CD4-positive, alpha-beta T cell (primary cell): ENCODE data around the gene PCSK2. TPM values are rescaled to one million over a fixed set of nuclear protein-coding genes. Genes with fewer than 3 reads are reported as not detected.

Source experiments
- ATAC-seq: fragments of 200-7000 bp; cut with Tn5 transposase; one replicate; pipeline ENCODE4 v1.10.0; 2022; ENCODE audit warnings: mild to moderate bottlenecking; ENCODE audit not compliant: poor library complexity
- CTCF ChIA-PET: fragments of 350-600 bp; sonication (Branson Sonifier 250); formaldehyde crosslinking; loops from one replicate; lab custom pipeline; 2021; ENCODE audit warnings: antibody characterized with exemption, inconsistent platforms; lab: Charles Lee
- POLR2A ChIA-PET: fragments of 350-600 bp; sonication (Branson Sonifier 250); formaldehyde crosslinking; loops from one replicate; lab custom pipeline; 2021; ENCODE audit warnings: antibody characterized with exemption, inconsistent platforms; lab: Charles Lee
- DNase-seq, 14 experiments: peaks; one replicate each; pipeline ENCODE4 v3.0.0-alpha.2; 2013 to 2020; ENCODE audit warnings: mixed read lengths in 2 of 14
- H3K27ac ChIP-seq, 2 donors: one replicate each; pipeline versions ENCODE4 v1.5.1 to v1.7.0; 2013; ENCODE audit warnings: low read length in 2 of 2, low read depth in 1 of 2, mild to moderate bottlenecking in 1 of 2
- H3K27me3 ChIP-seq, 2 experiments: 1 replicate in 1 of 2; 2 replicates in 1 of 2; pipeline versions ENCODE4 v1.6.1 to v1.7.0; 2013; ENCODE audit warnings: low read length in 2 of 2, control low read depth in 1 of 2, mild to moderate bottlenecking in 1 of 2, moderate library complexity in 1 of 2; ENCODE audit not compliant: insufficient read depth in 2 of 2, control insufficient read depth in 1 of 2
- H3K36me3 ChIP-seq: one replicate; pipeline ENCODE4 v1.6.1; 2013; ENCODE audit warnings: low read length, control low read depth; ENCODE audit not compliant: insufficient read depth
- H3K4me1 ChIP-seq: one replicate; pipeline ENCODE4 v1.6.1; 2013; ENCODE audit warnings: low read length, control low read depth; ENCODE audit not compliant: insufficient read depth
- H3K4me3 ChIP-seq: one replicate; pipeline ENCODE4 v1.5.1; 2013; ENCODE audit warnings: mild to moderate bottlenecking, low read length, moderate library complexity
- H3K9me3 ChIP-seq, 2 experiments: 1 replicate in 1 of 2; 2 replicates in 1 of 2; pipeline versions ENCODE4 v1.6.1 to v1.7.0; 2013; ENCODE audit warnings: low read length in 2 of 2, mild to moderate bottlenecking in 2 of 2, control low read depth in 1 of 2, moderate library complexity in 1 of 2; ENCODE audit not compliant: control insufficient read depth in 1 of 2, insufficient read depth in 1 of 2
- H3K27ac Mint-ChIP-seq: one replicate; pipeline ENCODE4 v1.8.0; 2020; ENCODE audit warnings: mixed read lengths
- H3K27me3 Mint-ChIP-seq: one replicate; pipeline ENCODE4 v1.8.0; 2021; ENCODE audit warnings: mixed read lengths
- H3K36me3 Mint-ChIP-seq: one replicate; pipeline ENCODE4 v1.8.0; 2021; ENCODE audit warnings: low read depth, mixed read lengths
- H3K4me1 Mint-ChIP-seq: one replicate; pipeline ENCODE4 v1.8.0; 2021; ENCODE audit warnings: low read depth, mixed read lengths
- H3K4me3 Mint-ChIP-seq: one replicate; pipeline ENCODE4 v1.8.0; 2020; ENCODE audit warnings: mild to moderate bottlenecking, mixed read lengths
- H3K9me3 Mint-ChIP-seq: one replicate; pipeline ENCODE4 v1.8.0; 2020; ENCODE audit warnings: mixed read lengths
- intact Hi-C, 2 experiments: fragments of 100-400 bp; cut with DNase I in 1 of 2; cut with micrococcal nuclease in 1 of 2; formaldehyde crosslinking; loops; one replicate each; pipeline versions ENCODE4 v1.15.1 to v1.9.0; 2023 to 2025; cut with DNase I, micrococcal nuclease
- total RNA-seq, 174 experiments: library from RNA in 2 of 174; stranded (reverse) in 2 of 174; gene quantifications; one replicate each; pipeline ENCODE4 v1.2.3 and lab custom pipeline; 2021 to 2026
- TF ChIP-seq, protein P1 (sequence below): fragments of 200-600 bp; IDR thresholded peaks from one replicate; pipeline ENCODE4 v1.8.0; 2022; ENCODE audit warnings: antibody characterized with exemption, mild to moderate bottlenecking

Gene PCSK2
- total RNA-seq, 2 experiments from 2014 or later, result not detected

DNA sequence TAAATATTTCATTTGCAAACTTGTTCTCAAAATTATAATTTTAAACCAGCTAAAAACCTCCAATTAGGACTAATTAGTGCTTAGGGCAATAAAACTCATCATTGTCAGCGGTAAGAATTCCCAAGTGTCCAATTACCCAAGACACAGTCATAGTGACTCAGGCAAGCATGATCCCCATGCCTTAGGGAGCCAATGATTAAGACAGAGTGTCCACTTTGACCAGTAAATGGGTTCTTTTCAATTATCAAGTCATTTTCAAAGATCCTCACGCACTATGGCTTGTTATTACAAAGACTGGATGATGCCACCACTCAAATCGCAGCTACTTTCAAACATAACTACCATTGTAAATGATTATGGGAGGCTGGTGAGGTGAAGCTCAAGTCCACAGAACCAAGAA, 190.4 kb downstream of the PCSK2 start:
- no peak overlapping the region for H3K27ac ChIP-seq
- intact Hi-C loops, result no loop called here
- H3K4me1 Mint-ChIP-seq, result no peaks in the 10 kb centered on the region
- H3K36me3 ChIP-seq, result no peaks in the 10 kb centered on the region
- ChIA-PET POLR2A (interaction anchor here (1.2 kb wide), 1 partner anchor 31 kb away, joined by 3 read pairs; no protein-coding TSS in a partner anchor), CTCF (interaction anchor here (1.2 kb wide), 1 partner anchor 14 kb away, joined by 3 read pairs; no protein-coding TSS in a partner anchor)
- peaks cover 0 to 7% of the 10 kb centered on the region in 2 experiments for H3K27me3 ChIP-seq
- TF ChIP-seq, protein P1, sequence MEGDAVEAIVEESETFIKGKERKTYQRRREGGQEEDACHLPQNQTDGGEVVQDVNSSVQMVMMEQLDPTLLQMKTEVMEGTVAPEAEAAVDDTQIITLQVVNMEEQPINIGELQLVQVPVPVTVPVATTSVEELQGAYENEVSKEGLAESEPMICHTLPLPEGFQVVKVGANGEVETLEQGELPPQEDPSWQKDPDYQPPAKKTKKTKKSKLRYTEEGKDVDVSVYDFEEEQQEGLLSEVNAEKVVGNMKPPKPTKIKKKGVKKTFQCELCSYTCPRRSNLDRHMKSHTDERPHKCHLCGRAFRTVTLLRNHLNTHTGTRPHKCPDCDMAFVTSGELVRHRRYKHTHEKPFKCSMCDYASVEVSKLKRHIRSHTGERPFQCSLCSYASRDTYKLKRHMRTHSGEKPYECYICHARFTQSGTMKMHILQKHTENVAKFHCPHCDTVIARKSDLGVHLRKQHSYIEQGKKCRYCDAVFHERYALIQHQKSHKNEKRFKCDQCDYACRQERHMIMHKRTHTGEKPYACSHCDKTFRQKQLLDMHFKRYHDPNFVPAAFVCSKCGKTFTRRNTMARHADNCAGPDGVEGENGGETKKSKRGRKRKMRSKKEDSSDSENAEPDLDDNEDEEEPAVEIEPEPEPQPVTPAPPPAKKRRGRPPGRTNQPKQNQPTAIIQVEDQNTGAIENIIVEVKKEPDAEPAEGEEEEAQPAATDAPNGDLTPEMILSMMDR, result no peak
- no peaks in the 10 kb centered on the region for H3K9me3 ChIP-seq
- peaks cover 12% of the 10 kb centered on the region for H3K9me3 Mint-ChIP-seq
- no peak for ATAC-seq
- no peak overlapping the region for H3K4me3 ChIP-seq
- no peak overlapping the region for H3K27ac Mint-ChIP-seq
- no peak overlapping the region for H3K4me3 Mint-ChIP-seq
- H3K4me1 ChIP-seq, result no peaks in the 10 kb centered on the region
- no peak for DNase-seq
- H3K27me3 Mint-ChIP-seq, result peaks cover 36% of the 10 kb centered on the region
- no peaks in the 10 kb centered on the region for H3K36me3 Mint-ChIP-seq

DNA sequence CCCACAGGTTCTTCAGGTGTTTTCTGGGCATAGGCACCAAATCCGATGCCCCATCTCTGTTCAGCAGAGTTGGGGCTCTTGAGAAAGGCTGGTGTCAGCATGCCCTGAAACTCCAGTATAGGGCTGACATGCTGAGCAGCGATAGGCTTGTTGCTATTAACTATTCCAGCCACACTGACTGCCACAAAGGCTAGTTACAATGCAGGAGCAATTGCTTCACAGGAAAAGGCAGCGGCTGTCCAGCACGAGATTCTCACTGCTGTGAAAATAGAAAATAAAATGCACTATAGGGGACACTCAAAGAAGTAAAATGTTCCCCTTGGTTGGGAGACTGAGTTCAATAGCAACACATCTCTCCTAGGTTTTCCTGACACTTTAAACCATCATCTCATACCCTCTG, 191.9 kb downstream of the PCSK2 start:
- Histone ChIP-seq H3K4me1 (no peaks in the 10 kb centered on the region), H3K27ac (no peak overlapping the region), H3K9me3 (no peaks in the 10 kb centered on the region), H3K27me3 (peaks cover 0 to 7% of the 10 kb centered on the region in 2 experiments), H3K4me3 (no peak overlapping the region), H3K36me3 (no peaks in the 10 kb centered on the region)
- ATAC-seq, result no peak
- POLR2A ChIA-PET, result no interaction called here
- H3K9me3 Mint-ChIP-seq, result peaks cover 6% of the 10 kb centered on the region
- no peaks in the 10 kb centered on the region for H3K4me1 Mint-ChIP-seq
- intact Hi-C loops, result no loop called here
- DNase-seq, result no peak
- no peak overlapping the region for H3K4me3 Mint-ChIP-seq
- CTCF ChIA-PET, result no interaction called here
- H3K36me3 Mint-ChIP-seq, result no peaks in the 10 kb centered on the region
- no peak overlapping the region for H3K27ac Mint-ChIP-seq
- peaks cover 36% of the 10 kb centered on the region for H3K27me3 Mint-ChIP-seq
- TF ChIP-seq, protein P1, result no peak

DNA sequence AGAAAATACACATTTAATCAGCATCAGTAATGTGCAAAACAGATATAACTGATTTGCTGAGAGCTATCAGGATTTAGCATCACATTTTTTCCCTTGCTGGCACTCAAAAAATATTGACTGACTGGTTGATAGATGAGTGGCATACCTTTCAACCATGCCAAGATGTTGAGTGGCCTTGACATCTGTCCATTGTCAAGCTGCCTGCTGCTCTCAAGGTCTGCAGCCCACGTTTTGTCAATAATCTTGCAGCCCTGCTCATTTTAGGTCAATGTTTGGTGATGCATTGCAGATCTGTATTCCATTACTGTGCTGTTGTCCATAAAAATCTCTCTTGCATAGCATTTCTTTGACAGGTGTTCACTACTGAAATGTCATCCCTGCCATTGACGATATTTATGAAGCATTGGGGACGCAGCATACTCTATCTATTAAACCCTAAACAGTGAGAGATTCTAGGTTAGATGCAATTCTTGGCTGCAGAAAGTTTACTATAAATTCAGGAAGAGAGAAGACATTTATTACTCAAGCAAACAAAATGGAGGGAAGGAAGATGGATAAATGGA, 192.7 kb downstream of the PCSK2 start:
- ChIA-PET CTCF (no interaction called here), POLR2A (no interaction called here)
- H3K36me3 Mint-ChIP-seq, result no peaks in the 10 kb centered on the region
- TF ChIP-seq, protein P1, result no peak
- Histone ChIP-seq H3K4me1 (no peaks in the 10 kb centered on the region), H3K4me3 (no peak overlapping the region), H3K36me3 (no peaks in the 10 kb centered on the region), H3K9me3 (no peaks in the 10 kb centered on the region), H3K27me3 (peaks cover 0 to 7% of the 10 kb centered on the region in 2 experiments), H3K27ac (no peak overlapping the region)
- H3K4me1 Mint-ChIP-seq, result no peaks in the 10 kb centered on the region
- H3K27me3 Mint-ChIP-seq, result peaks cover 36% of the 10 kb centered on the region
- ATAC-seq (no peak), DNase-seq (no peak)
- H3K27ac Mint-ChIP-seq, result no peak overlapping the region
- intact Hi-C loops, result no loop called here
- H3K4me3 Mint-ChIP-seq, result no peak overlapping the region
- peaks cover 2% of the 10 kb centered on the region for H3K9me3 Mint-ChIP-seq
